GM12875 (cell line): ENCODE measurements around the gene BDKRB2.

Experiments used
- H3K4me3 ChIP-seq: one replicate; pipeline ENCODE4 v1.5.1; 2011; ENCODE audit warnings: low read depth, low read length, control low read depth
- TF ChIP-seq, protein P1 (sequence below): IDR thresholded peaks from 2 replicates; pipeline ENCODE4 v1.5.1; 2011; ENCODE audit warnings: low read depth, mild to moderate bottlenecking, control low read depth, inconsistent platforms, low read length, moderate library complexity, borderline replicate concordance; ENCODE audit not compliant: insufficient read depth

The BDKRB2 gene

DNA sequence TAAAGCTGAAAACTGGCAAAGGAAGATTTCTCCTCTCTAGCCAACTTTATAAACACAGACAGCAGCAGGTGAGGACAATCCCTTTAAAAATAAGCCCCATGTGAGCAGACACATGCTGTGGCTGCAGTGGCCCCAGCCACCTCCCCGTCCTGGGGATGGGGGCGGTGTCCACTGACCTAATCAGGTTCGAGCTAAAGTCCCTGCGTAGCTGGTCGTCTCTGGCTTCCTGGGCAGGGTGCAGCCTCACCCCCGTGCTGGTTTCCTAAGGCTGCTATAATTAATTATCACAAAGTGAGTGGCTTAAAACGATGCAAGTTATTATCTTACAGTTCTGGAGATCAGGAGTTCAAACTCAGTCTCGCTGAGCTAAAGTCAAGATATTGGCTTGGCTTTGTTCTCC lies 52.4 kb downstream of the BDKRB2 start:
- TF ChIP-seq, protein P1, sequence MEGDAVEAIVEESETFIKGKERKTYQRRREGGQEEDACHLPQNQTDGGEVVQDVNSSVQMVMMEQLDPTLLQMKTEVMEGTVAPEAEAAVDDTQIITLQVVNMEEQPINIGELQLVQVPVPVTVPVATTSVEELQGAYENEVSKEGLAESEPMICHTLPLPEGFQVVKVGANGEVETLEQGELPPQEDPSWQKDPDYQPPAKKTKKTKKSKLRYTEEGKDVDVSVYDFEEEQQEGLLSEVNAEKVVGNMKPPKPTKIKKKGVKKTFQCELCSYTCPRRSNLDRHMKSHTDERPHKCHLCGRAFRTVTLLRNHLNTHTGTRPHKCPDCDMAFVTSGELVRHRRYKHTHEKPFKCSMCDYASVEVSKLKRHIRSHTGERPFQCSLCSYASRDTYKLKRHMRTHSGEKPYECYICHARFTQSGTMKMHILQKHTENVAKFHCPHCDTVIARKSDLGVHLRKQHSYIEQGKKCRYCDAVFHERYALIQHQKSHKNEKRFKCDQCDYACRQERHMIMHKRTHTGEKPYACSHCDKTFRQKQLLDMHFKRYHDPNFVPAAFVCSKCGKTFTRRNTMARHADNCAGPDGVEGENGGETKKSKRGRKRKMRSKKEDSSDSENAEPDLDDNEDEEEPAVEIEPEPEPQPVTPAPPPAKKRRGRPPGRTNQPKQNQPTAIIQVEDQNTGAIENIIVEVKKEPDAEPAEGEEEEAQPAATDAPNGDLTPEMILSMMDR: no peak
- no peak overlapping the region for H3K4me3 ChIP-seq

DNA sequence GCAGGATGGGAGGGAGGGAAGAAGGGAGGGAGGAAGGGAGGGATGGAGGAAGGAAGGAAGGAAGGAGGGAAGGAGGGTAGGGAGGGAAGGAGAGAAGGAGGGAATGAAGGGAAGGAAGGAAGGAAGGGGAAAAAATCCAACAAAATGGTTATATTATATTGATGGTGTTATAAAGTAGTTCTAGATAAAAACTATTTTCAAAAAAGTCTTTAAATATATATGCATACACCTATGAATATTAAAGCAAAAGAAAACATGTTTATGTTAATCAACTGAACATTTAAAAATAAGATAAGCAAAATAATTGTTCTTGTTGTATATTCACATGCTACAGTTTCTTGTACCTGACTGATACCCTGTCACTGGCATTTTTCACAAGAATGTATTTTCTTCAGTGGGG lies 53.3 kb downstream of the BDKRB2 start:
- H3K4me3 ChIP-seq: no peak overlapping the region
- TF ChIP-seq, protein P1: no peak

DNA sequence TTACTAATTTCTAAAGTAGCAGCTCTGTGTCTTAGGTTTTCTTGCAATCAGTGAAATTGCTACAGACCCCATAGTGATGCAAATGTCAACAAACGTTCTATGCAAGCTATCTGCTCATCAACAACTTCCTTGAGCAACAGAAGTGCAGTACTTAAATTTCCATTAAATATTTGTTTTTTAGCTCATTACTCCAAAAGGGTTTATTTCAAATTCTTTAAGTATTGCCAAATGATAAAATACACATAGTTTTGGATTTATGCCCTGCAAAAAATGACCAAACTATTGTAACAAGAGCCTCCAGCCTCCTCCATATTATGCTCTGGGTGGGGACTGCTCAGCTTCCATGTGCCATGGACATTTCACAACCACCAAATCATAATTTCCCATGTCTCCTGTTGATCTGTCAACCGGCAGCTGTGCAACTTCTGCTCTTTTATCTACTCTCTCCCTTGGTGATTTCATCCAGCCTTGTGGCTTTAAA lies 55.7 kb downstream of the BDKRB2 start:
- no peak overlapping the region for H3K4me3 ChIP-seq
- TF ChIP-seq, protein P1: no peak

DNA sequence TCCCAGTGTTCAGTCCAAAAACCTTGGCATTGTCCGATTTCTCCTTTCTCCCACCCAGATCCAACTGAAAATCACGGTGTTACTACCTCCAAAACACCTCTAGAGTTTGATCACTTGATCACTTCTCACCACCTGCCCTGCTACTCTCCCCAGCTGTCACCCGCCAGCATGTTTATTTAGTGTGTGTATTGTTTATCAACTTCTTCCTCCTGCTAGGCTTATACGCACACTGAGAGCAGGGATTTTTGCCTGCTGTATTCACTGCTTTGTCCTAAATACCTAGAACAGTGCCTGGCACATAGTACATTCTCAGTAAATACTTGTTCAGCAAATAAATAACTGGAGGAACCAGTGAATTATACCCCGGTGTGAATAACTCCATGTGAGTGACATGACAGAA lies 56.4 kb downstream of the BDKRB2 start:
- H3K4me3 ChIP-seq: no peak overlapping the region
- TF ChIP-seq, protein P1: no peak

DNA sequence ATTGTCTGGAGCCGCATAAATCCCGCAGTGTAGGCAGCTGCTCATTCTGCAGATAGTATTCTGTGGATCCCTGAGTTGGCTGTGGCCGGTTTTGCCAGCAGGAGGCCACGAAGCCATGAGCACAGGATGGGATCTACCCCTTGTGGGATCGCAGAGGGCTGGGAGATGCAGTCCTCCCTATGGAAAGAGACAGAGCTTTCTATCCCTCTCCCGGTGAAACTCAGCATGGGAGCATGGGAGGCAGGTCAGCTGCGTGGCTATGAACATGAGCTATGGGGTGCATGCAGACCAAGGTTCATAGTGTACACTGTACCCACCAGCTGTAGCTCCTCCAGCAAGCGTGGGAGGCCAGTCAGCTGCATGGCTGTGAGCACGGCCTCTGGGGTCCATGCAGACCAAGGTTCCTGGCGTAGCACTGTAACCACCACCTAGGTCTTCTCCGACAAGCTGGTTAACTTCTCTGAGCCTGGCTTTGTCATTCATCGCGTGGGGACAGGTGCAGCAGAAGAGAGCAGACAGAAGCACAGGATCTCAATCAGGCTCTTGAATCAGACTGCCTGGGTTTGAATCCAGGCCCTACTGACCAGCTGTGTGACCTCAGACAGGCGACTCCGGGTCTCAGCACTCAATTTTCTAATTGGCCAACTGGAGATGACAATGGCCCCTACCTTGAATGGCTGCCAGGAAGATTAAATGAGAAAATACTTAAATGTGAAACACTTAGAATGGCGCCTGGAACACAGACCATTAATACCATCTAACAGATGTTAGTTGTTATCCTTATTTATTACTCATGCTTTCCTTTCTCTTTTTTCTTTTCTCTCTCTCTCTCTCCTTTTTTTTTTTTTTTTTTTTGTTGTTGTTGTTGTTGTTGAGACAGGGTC lies 57.4 kb downstream of the BDKRB2 start:
- H3K4me3 ChIP-seq: no peak overlapping the region
- TF ChIP-seq, protein P1: no peak

DNA sequence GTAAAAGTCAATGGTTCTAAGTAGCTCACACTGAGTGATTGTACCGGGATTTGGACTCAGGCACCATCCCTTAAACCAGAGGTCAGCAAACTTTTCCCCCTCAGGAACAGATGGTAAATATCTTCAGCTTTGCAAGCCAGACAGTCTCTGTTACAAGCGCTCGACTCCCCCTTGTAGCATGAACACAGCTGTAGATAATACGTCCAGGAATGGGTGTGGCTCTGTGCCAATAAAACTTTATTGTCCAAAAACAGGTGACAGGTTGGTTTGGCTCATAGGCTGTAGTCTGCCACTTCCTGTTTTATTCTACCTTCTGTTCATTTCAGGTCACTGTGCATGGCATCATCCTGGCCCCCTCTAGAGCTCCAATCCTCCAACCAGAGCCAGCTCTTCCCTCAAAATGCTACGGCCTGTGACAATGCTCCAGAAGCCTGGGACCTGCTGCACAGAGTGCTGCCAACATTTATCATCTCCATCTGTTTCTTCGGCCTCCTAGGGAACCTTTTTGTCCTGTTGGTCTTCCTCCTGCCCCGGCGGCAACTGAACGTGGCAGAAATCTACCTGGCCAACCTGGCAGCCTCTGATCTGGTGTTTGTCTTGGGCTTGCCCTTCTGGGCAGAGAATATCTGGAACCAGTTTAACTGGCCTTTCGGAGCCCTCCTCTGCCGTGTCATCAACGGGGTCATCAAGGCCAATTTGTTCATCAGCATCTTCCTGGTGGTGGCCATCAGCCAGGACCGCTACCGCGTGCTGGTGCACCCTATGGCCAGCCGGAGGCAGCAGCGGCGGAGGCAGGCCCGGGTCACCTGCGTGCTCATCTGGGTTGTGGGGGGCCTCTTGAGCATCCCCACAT lies 58.9 kb downstream of the BDKRB2 start:
- H3K4me3 ChIP-seq: no peak overlapping the region
- TF ChIP-seq, protein P1: no peak
